Stimulated activated CD8-positive, alpha-beta memory T cell treated with anti-CD3 and anti-CD28 coated beads, Interleukin-7, amount 100 ng/mL, for 4 hours (primary cell): ENCODE results near the gene ARFGEF2.
"Not testable (repeated sequence)": the region's sequence is repeated elsewhere in the genome, so short reads cannot be mapped to it uniquely, and the experiment has no call there.

Source experiments
- DNase-seq, 2 donors: peaks; one replicate each; pipeline ENCODE4 v3.0.0-alpha.2; 2020; ENCODE audit warnings: low read depth in 2 of 2

Gene ARFGEF2

DNA sequence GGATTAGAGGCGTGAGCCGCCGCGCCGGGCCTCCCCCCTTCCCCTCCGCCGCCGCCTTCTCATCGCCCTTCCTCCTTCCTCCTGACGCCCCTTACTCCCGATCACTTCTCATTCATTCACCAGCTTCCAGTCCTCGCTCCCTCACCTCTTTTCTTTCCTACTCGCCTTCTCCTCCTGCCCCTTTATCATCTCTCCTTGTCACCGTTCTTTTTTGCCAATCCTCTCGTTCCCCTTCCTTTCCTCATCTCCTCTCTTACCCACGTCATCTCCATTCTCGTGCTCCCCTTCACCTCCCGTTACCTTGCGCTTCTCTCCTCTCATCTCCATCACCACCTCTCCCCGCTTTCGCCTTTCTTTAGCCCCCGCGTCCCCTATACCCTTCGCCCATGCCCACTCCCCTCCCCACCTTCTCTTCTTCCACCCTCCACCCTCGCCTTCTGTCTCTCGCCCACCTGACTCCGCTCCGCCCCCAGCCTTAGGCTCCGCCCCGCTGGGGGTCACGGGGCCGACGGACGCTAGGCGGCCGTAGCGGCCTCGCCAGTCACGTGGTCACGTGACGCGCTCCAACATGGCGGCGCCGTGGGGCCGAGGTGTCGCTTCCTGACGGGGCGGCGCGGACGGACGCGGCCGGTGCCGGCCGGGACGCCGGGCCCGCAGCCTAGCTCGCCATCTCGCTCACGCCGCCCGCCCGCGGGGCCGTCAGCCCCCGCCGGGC lies at the start of gene ARFGEF2:
TSS of gene ARFGEF2 (plus strand) at position 544 of the 715 bp plus-strand sequence. CDS start 179 bp downstream, outside the sequence.
- peak; percentile 79 to 87 for DNase-seq

DNA sequence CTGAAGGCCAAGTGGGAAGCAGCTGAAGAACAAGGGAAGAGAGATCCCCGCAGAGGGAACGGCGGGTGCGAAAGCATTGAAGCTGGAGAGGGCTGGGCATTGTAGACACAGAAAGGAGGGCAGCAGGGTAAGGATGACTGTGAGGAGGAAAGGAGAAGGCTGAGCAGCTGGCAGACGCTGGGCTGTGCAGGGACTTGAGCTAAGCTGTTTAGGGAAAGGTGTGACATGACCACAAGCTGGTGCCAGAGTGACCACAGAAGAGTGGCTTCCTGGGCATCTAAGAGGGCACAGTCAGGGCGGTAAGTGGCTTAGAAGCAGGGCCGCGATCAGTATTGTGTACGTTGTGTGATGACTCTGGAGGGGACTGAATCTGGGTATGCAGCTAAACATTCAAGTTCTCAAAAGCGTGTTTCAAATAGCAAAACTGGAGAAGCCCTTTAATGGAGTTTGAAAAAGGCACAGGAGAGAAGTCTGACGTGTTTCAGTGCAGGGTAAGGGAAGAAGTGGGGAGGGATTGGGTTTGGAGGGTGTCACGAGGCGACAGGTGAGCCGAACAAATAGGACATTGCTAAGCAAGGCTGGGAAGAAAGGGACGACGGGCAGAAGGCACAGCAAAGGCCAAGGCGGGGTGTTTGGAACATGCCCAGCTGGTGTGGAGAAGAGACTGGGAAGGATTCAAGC lies 46.1 kb upstream of the ARFGEF2 start:
- DNase-seq = no peak

DNA sequence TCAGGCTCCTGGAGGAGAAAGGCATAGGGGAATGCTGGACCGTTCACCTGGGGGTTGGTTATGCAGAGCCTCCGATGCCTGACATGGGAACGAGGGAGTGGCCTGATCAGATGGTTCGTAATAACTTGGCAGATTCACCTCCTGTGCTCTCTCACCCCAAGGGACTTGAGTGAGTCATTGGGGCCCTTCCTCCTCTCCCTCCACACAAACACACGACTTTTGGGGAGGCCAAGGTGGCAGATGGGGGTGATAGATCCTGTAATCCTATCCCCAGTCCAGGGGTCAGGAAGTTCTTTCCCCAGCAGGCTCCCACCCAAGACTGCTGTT lies 45.6 kb upstream of the ARFGEF2 start:
- no peak for DNase-seq

DNA sequence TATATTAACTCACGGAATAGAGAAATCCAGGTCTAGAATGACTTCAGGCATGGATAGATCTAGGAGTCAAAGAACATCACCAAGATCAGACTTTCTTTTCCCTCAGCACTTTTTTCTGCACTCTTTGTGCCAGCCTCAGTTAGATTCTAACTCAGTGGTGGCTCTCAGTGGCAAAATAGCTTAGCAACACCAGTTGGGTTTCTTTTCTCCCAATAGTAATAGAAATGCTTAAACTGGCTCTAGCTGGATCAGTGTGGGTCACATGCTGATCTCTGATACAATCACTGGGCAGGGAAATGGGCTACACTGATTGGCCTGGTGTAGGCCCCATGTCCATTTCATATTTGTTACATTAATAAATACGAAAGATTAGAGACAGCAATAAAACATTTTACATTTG lies 44.2 kb upstream of the ARFGEF2 start:
- DNase-seq = no peak

DNA sequence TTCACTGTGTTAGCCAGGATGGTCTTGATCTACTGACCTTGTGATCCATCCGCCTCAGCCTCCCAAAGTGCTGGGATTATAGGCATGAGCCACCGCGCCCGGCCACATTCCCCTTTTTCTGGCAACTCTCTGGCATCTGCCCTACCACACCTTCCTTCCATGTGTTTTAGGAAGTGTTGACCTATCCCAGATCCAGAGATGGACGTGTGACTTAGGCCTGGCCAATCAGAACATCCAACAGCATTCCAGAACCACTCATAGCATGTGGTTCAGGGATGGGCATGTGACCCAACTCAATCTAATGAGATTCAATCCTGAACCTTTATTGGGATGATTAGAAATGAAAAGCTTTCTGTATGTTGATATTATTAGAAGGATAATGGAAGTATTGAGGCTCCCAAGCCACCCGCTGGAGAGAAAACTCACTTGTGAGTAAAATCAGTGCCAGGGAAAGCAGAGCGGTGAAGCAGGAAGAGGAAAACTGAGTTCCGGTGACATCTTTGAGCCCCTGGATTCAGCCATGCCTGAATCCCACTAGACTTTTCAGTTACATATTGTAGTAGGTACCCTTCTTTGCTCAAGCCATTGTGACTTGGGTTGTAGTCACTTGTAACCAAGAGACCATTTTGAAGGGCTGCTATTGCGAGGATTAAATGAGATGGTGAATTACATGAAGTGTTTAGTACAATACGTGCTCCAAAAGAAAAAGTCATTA lies 42.8 kb upstream of the ARFGEF2 start:
- no peak for DNase-seq

DNA sequence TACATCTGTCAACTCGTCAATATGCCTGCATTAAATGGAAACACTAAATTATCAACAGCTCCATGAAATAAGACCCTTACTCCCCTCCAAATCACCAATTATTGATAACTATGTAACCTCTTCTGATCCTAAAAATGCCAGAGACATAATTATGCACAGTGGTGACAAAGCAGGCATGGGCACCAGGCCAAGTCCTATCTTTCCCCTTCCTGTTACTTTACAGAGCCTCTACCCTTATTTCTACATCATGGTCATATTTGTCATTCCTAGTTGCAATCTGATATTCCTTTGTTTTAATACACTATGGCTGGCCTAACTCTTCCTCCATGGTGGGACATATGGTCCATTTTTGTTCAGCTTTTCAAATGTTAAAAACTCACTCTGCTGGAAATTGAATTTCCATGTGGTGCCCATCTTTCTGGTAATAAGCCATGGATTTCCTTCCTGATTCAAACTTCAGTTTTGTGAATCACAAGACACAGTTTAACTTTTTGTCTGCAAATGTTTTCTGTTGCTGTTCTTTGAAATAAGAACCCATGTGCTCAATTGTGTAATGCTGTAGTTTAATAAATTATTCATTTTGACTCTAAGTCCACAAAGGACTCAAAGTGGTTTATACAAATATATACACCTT lies 41.8 kb upstream of the ARFGEF2 start:
- no peak for DNase-seq

DNA sequence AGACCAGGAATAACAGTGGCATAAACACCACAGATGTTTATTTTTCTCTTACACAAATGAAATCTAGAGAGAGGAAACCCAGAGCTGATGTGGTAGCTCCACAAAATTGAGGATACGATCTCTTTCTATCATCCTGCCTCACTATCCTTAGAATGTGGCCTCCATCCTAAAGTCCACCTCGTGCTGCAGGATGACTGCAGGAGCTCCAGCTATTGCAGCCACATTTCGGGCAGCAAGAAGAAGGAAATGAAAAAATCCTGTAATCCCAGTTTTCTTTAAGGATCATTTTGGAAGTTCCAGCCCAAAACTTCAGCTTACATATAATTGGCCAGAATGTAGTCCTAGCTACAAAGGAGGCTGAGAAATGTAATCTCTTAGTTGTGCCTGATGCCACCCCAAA lies 41.2 kb upstream of the ARFGEF2 start:
- no peak for DNase-seq

DNA sequence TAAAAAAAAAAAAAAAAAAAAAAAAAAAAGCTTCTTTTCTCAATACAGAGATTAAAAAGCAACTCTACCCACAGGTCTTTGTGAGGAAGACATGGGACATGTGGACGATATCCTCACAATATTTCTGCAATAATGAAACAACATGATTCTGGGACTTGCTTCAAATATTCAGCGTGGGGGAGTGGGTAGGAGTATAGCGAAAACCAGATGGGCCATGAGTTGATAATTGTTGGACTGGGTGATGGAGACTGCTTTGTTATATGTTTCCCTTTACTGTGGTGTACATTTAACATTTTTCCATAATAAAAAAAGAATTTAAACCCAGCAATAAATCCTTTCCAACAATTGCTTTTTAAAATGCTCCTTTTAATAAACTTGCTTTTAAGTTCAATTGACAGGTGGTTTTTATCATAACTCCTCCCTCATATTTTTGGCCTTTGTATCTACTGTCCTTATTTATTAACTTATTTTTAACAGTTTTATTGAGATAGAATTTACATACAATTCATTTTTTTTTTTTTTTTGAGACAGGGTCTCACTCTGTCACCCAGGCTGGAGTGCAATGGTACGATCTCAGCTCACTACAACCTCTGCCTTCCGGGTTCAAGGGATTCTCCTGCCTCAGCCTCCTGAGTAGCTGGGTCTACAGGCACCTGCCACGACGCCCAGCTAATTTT lies 40.4 kb upstream of the ARFGEF2 start:
- DNase-seq = no peak

DNA sequence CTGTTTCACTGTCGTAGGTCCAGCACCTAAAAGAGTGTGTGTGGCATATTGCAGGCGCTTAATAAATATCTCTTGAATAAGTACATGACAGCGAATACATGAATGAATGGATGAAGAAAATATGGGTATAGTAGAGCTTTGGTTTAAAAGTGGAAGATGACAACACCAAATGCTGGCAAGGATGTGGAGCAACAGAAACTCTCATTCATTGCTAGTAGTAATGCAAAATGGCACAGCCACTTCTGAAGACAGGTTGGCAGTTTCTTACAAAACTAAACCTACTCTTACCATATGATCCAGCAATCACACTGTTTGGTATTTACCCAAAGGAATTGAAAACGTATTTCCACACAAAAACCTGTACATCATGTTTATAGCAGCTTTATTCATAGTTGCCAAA lies 36.3 kb upstream of the ARFGEF2 start:
- no peak for DNase-seq

DNA sequence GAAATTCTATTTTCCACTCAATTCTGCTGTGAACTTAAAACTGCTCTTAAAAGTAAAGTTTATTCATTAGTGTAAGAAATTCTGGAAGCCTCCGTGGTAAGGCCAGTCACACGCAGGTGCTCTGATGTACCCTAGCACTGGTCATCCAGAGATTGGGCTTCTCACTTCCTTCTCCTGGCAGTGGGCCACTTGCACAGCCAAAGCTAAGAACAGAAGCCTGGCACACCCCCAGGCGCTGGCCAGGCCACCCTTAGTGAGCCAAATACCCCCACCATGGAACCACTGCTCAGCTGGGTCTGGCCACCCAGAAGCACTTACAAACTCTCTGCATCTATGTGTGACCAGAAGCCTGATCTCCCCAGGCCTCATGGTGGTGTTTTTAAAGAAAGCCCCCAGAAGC lies 35.3 kb upstream of the ARFGEF2 start:
- no peak for DNase-seq

DNA sequence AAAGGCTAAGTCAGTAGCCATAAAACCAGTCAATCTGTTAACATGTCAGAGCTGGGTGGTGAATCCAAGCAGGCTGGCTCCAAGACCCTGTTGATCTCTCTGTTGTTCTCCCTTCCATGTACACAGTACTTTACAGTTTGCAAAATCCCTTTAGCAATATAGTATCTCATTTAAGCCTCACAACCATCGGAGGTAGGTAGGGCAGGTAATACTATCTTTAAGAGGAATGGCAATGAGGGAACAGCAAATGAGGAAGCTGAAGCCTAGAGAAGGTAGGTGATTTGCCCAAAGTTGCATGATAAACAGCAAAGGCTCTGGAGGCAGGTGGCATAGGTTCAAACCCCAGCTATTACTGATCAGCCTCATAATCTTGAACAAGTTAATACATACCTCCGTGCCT lies 34.7 kb upstream of the ARFGEF2 start:
- no peak for DNase-seq

DNA sequence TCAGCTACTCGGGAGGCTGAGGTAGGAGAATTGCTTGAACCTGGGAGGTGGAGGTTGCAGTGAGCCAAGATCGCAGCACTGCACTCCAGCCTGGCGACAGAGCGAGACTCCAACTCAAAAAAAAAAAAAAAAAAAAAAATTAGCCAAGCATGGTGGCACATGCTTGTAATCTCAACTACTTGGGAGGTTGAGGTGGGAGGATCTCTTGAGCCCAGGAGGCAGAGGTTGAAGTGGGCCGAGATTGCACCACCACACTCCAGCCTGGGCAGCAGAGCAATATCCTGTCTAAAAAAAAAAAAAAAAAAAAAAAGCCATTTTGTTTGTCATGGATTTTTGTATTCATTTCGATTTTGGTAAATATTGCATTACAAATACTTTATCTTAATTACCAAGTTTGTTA lies 33.0 kb upstream of the ARFGEF2 start:
- not testable (repeated sequence) for DNase-seq

DNA sequence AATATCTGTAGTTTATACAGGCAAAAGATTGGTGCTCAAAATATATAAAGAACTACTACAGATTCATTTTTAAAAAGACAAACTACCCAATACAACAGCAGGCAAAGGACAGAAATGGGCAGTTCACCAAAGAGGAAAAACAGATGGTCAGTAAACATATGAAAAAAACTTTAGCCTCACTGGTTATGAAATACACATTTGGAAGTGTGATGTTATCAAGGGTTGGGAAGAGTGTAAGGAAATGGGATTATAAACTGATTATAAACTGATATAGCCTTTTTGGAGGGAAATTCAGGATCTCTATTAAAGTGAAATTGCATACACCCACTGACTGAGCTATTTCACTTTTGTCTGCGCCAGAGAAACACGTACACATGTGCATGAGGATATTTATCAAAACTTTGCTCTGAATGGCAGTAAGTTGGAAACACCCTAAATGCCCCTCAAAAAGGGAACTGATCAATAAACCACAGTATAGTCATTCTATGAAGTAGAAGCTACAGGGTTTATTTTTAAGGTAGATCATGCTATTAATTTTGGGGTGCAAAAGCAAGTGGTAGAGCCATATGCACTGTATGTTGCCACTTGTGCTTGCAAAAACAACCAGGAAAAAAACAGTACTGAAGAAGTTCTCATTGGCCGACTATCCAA lies 32.2 kb upstream of the ARFGEF2 start:
- no peak for DNase-seq

DNA sequence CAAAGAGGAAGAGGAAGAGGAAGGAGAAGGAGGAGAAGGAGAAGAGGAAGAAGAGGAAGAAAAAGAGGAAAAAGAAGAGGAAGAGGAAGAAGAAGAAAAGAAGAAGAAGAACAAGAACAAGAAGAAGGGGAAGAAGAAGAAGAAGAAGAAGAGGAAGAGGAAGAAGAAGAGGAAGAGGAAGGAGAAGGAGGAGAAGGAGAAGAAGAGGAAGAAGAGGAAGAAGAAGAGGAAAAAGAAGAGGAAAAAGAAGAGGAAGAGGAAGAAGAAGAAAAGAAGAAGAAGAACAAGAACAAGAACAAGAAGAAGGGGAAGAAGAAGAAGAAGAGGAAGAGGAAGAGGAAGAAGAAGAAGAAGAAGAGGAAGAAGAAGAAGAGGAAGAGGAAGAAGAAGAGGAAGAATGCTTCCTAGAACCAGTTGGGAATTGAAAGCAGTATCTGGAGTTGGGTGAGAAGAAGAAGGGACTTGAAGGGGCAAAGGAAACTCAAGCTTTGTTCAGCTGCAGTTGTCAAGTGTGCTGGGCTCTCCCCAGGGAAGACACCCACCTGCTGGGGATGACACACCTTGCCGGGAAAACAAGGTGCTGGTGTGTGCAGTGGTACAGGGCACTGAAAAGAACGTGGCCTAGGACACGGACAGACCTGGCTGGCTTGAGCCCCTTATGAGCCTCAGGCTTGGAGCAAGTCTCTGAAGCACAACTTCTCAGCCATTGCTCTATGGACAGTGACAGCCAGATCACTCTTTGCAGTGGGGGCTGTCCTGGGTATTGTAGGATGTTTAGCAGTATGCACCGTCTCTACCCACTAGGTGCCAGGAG lies 30.1 kb upstream of the ARFGEF2 start:
- no peak for DNase-seq

DNA sequence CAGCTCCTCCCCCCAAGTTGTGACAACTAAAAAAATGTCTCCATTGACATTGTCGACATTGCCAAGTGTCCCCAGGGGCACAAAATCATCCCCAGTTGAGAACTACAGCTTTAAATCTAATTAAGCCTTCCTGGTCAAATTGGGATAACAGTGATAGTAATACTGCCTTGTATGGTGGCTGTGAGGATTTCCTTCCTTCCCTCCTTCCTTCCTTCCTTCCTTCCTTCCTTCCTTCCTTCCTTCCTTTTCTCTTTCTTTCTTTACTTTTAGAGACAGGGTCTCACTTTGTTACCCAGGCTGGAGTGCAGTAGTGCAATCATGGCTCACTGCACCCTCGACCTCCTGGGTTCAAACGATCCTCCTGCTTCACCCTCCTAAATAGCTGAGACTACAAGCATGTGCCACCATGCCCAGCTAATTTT lies 29.5 kb upstream of the ARFGEF2 start:
- no peak for DNase-seq

DNA sequence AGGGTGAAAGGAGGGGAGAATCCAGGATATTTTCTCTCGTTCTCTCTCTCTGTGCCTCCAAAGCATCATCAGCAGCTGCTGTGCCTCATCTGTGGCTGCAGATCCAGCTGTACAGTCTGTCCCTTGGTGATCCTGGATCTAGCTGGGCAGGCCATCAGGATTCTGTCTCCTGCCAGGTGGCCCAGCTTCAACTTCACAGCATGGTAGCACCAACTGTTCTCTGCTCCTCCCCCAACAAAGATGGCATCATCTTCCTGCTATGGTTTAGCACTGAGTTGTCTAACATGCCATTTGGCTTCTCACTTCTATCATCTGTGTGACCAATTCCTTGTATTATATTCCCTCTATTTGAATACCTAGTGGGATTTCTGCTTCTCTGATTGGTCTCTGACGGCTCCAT lies 28.6 kb upstream of the ARFGEF2 start:
- DNase-seq = no peak

DNA sequence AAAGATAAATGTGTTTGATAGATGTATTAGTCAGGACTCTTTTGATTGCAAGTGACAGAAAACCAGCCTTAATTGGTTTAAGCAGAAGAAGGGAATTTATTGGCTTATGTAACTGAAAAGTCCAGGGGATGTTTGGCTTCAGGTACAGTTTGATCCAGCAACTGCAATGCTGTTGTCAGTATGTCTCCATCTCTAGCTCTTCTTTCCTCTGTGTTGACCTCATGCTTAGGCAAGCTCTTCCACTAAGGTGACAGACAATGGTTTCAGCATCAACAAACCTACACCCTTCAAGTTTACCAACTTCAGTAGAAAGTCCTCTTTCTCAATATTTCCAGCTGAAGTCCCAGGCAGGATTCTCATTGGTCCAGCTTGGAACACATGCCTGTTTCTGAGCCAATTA lies 28.1 kb upstream of the ARFGEF2 start:
- DNase-seq = no peak

DNA sequence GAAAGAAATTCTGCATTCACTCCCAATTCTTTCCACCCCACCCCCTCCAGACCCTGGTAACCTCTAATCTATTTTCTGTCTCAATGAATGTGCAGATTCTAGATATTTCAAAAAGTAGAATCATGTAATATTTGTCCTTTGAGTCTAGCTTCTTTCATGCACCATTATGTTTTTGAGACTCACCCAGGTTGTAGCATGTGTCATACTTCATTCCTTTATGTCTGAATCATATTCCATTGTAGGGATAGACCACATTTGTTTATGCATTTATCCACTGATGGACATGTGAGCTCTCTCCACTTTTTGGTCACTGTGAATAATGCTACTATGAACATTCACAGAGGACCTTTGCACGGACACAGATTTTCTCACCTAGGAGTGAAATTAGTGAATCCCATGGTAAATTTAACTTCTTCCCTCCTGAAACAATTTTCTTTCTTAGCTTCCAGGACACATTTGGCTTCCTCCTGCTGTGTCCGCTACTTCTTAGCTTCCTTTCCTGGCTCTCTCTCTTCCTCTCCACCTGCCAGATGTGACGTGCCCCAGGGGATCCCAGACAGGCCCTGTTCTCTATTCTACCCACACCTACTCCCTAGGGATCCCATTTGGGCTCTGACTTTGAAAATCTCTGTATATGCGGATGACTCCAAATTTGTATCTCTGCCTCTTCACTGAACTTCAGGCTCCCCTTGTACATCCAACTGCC lies 24.1 kb upstream of the ARFGEF2 start:
- no peak for DNase-seq

DNA sequence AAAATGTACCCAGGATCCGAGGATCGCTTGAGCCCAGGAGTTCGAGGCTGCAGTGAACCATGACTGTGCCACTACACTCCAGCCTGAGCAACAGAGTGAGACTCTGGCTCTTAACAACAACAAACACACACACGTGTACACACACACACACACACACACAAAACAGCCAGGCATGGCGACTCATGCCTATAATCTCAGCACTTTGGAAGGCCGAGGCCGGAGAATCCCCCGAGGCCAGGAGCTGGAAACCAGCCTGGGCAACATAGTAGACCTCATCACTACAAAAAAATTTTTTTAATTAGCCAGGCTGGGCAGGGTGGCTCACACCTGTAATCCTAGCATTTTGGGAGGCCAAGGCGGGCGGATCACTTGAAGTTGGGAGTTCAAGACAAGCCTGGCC lies 23.3 kb upstream of the ARFGEF2 start:
- no peak for DNase-seq
